Limb (tissue), 2 donors: ENCODE measurements around the gene SLC4A4.

Experiments
- DNase-seq, 2 donors: peaks; one replicate each; pipeline ENCODE4 v3.0.0-alpha.2; 2016; ENCODE audit errors: extremely low spot score in 2 of 2

SLC4A4 gene

DNA sequence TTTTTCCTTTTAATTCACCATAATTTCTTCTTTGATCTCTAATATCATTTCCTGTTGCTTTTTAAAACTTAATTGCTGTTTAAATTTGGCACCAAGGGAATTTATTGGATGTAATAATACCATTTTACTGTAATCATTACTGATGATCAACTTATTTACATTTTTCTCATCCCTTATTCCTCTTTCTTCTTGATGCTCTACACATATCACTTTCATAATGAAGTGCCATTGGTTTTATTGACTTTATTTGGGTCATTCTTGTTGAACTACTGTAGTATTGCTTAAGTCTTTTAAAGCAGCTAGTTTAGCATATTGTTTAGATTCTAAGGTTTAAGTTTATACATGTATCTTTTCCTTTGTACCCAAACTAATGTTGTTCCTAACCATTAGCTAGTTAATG, 130.7 kb downstream of the SLC4A4 start:
- DNase-seq = no peak

DNA sequence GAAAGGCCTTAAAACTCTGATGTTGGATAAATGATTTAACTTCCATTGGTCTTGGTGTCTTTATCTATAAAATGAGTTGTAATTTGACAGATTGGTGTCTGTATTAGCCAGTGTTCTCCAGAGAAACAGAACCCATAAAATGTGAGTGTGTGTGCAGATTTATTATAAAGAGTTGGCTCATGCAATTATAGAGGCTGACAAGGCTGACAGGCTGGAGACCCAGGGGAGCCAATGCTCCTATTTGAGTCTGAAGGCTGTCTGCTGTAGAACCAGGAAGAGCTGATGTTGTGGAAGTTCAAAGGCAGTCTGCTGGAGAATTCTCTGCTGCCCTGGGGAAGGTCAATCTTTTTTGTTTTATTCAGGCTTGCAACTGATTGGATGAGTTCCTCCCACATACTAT, 131.7 kb downstream of the SLC4A4 start:
- DNase-seq = no peak

DNA sequence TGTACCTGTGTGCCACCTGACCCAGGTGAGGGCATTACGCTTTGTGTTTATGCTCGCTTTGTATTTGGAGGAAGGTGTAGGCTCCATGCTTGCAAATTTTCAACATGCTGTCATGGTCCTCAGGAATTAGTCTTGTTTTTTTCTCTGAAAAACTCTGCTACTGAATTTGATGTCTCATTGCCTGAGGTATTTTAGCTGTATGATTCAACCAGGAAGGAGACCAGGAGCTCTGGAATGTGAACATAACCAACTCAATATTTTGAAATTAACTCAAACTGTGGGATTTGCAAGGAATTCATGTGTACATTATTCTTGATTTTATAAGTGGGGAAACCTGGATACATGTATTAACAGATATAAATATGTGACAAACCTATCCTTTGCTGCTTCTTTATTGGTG, 134.1 kb downstream of the SLC4A4 start:
- DNase-seq = no peak

DNA sequence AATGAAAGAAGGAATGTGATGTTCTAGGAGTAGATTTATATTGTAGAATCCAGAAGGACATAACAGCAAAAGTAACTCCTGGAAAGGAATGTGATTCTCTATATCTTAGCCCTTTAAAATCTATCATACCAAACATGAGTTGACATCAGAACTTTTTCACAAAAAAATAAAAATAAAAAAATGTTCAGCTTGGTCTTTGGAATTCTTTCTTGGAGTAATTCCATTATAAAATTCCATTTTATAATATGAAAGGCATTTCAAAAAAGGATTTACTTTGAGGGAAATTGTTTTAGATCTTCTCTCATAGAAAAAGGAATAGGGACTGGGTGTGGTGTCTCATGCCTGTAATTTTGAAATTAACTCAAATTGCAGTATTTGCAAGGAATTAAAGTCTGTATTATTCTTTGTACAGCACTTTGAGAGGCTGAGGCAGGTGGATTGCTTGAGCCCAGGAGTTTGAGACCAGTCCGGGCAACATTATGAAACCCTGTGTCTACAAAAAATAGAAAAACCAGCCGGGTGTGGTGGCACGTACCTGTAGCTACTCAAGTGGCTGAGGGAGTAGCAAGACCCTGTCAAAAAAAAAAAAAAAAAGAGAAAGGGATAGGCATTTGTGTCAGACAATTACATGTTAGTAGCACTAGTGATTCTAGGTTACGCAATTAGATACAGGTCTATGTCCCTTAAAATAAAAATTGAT, 134.9 kb downstream of the SLC4A4 start:
- DNase-seq = no peak

DNA sequence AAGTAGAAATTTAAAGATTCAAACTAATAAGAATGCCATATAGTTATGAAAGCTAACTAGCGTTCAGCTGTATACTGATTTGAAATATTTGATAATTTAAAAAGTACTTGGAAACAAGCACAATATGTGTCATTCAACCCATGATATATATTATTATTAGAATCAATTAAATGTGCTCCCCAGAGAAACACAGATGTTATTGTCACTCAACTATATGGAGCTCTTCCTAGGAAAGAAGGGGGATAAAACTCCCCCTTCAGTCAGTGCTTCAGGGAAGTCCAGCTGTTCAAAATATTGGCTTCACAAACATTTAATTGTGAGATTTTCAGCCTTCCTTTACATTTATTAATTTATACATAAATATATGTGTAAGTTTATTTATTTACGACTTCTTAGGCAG, 135.9 kb downstream of the SLC4A4 start:
- DNase-seq = peak in 1 of 2 donors; percentile 32

DNA sequence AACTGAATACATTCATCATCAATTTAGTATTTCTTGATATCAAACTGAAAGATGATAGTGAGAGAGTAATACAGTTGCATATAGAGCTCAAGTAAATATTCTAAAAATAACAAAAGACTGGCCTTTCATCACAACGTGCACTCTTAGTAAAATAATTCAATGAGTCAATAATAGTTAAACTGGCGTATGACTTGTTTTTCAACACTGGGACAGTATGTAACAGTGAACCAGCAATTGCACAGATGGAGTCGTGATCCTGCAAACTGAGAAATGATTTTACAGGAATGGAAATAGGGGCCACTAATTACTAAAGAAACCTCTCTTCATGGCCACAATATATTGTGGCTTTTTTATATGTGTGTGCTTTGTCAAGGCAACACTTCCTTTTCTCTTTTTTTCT, 137.4 kb downstream of the SLC4A4 start:
- DNase-seq = no peak

DNA sequence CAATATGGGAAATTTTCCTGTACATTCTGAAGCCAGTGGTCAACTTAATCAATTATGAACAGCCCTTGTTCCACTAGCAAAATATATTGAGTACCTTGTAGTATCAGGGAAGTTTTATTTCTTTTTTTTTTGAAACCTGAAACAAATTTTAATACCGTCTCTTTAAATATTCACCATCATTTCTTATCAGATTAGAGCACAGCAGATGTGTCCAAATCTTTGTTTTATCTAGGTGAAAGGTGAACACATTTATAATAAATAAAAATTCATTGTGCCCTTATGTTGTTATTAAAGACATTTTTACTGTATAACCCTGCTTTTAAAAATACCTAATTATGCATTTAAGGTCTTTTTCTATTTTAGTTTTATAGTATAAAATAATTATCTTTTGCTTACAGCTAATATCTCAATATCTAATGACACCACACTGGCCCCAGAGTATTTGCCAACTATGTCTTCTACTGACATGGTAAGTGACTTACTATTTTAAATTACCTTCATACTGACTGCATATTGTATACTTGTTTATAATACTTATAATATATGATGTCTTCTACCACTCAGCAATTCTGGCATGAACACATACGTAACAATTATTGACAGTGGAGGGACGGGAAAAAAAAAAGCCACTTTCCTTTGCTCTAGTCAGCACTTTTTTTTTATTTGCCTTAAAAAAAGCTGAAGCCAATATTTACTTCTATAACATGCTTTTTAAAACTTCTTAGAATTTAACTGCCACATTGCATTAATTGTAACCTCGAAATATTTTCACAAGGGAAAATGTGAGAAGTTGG, 147.9 kb downstream of the SLC4A4 start:
- DNase-seq = no peak

DNA sequence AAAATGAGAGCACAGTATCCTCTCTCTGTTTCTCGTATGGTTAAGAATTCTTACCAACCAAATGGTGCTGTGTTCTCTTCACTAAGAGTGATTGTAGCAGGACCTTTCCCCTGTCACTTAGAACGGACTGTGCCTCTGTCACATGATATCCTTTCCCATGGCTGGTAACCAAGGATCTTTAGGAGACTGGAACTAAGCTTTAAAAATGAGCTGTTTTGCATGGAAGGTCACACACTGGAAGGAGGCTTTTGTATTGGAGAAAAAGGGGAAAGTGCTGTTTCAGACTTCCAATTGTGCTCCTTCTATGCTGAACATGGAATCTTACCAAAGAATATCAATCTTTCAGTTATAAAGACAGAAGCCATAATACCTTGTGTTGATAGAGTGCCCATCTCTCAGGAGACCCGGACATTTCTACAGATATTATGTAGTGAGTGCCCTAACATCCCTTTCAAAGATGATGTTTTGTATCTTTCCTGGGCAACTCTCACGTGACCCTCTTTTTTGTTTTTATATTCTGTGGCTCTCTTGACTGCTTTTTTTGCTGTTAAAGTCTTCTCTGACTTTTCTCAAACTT, 148.6 kb downstream of the SLC4A4 start:
- no peak for DNase-seq

DNA sequence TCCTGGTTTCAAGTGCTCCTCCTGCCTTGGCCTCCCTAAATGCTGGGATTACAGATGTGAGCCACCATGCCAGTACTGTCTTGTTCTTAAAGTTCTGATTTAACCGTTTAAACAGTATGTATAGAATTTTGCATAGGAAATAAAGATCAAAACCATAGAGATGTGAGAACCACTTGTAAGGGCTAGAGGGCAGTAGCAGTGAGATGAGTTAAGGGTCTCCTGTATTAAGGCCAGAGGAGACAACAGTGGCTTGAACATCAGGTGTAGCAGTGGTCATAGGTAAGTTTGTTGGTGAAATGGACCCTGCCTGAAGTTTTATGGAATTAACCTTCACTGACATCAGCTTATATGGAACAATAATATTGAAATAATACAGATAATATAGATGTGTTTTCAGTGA, 155.7 kb downstream of the SLC4A4 start:
- no peak for DNase-seq

DNA sequence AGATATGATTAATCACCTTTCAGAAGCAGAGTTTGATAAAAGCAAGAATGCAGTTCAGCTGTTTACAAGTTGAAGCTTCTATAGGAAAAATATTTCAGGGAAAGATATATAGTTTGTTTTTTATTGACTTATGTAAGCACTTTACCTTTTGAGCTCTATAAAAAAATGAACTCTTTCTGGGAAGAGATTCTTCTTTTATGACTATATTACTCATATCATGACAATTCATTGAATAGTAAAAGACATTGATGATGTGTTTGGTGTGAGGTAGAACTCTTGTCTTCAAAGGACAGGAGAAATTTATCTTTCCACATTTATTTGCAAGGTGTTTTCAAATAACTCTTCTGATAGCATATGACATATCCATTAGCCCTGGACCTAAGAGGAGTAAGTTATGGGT, 156.6 kb downstream of the SLC4A4 start:
- DNase-seq = no peak

DNA sequence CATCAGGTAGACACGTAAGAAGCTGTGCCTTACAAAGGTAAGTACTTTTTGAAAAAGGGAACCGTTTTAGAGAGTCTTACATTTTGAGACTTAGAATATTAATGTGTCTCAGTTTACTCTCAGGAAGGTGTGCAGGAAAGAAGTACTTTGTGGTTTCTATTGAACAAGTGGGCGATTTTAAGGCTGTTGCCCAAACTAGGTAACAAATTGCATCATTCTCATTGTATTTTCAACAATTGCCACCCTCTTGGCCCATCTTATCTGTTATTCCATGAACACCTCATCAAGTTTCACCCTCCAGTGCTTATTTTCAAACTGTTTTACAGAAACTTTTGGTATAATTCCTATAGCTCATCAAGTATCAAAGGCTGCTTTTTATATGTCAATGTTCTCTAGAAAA, 158.3 kb downstream of the SLC4A4 start:
- DNase-seq = no peak

DNA sequence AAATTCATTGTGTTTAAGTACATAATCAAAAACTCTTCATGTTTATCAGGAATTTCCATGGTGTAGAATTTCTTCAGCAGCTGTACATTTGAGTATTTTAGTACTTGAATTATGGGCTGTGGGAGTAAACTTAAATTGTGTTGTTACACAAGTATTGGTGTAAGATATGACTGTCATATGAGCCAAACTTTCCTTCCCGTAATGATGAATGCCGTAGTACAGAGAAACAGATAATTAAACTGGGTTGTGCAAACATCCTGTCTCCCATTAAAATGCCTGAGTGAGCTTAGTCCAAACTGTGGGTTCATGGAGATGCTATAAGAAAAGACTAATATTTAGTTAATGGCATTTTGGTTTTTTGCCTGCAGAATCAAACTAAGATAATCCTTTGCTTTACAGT, 159.2 kb downstream of the SLC4A4 start:
- no peak for DNase-seq

DNA sequence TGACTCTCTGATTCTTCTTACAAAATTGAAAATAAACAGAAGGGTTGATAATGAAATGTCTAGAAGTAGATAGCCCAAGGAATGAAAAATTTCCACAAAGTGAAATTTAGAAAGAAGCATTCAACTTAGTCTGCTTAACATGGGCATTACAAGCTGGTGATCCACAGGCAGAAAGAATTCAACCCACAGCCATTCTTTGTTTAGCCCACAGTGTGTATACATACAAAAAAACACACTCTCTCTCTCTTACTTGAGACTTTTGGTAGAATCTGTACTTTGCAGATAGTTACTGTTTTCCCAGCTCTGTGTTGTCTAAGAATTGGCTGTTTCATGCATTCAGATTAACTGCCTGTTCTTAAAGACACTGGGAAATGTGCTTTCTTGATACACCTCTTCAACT, 159.8 kb downstream of the SLC4A4 start:
- DNase-seq = no peak

DNA sequence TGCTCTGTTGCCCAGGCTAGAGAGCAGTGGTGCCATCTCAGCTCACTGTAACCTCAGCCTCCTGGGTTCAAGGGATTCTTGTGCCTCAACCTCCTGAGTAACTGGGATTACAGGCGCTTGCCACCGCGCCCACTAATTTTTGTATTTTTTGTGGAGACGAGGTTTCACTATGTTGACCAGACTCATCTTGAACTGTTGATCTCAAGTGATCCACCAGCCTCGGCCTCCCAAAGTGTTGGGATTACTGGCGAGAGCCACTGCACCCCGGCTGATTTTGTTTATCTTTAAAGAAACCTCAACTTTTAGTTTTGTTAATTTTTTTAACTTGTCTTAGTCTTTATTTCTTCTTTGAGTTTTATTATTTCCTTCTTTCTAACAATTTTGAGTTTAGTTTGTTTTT, 163.2 kb downstream of the SLC4A4 start:
- DNase-seq = no peak

DNA sequence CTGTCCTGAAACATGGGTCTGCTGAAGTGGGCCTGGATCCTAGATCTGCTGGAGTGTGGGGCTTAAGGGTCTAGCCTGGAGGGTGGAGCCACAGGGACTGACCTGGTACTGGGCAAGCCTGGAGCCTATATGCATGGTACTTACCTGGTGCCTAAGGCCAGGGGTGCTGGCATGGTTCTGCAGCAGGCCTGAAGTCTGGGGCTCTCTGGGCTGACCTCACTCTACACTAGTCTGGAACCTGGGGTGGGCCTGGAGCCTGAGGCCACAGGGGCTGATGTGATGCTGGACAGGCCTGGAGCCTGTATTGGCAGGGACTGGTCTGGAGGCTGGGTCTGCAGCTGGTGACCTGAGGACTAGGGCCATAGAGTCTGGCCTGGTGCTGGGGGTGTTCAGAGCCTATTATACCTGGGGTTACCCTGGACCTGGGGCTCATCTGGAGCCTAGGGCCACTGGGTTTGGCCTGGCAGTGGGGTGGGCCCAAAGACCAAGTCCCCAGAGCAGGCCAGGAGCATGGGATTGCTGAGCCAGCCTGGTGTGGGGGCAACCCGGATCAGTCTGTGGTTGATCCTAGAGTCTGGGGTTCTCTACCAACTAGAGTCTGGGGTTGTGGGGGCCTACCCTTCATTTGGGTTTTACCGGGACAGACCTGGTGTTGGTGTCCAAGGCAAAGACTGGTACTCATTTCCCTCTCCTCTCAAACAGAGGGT, 179.6 kb downstream of the SLC4A4 start:
- no peak for DNase-seq

DNA sequence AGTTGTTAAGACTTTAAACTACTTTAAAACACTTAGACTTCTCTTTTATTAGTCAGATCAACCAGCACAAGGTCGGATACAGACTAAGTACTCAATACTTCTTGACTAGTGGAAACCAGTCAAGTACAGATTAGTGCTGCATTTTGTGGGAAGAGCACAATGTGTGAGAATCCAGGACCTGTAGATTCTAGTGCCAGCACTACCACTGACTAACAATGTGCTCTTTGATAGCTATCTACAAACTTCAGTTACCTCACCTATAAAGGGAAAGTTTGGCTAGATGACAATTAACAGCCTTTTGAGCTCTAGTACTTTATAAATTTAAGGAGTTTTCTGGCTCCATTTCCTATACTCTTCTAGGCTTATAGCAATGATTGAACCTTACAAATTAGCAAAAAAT, 181.5 kb downstream of the SLC4A4 start:
- no peak for DNase-seq

DNA sequence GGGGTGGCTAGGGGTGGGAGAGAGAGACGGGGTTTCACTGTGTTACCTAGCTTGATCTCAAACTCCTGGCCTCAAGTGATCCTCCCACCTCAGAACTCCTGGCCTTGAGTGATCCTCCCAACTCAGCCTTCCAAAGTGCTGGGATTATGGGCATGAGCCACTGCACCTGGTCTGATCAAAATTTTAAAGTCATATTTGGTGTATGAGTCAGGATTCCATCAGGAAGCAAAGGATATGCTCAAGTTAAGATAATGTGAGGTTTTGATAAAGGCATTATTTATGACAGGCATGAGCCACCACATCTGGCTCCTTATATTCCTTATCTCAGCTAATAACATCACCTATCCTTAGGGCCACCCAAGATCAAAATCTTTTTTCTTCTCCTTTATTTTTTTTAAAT, 182.0 kb downstream of the SLC4A4 start:
- DNase-seq = no peak

DNA sequence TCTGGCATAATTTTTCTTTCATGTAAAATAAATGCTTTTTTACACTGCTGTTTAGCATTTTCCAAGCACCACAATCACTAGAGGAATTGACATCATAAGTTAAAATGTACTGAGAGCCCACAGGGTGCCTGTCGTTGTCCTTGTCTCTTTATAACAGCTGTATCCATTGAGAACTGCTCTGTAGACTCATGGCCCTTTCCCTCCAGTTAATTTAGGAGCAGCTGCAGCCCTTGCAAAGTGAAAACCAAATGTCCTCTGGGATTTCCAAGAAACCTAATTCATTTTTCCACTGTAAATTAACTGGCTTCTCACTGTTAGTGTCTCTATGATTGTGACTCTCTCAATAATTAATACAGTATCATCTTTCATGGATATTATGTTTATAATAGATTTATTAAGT, 185.9 kb downstream of the SLC4A4 start:
- DNase-seq = peak in 1 of 2 donors; percentile 3

DNA sequence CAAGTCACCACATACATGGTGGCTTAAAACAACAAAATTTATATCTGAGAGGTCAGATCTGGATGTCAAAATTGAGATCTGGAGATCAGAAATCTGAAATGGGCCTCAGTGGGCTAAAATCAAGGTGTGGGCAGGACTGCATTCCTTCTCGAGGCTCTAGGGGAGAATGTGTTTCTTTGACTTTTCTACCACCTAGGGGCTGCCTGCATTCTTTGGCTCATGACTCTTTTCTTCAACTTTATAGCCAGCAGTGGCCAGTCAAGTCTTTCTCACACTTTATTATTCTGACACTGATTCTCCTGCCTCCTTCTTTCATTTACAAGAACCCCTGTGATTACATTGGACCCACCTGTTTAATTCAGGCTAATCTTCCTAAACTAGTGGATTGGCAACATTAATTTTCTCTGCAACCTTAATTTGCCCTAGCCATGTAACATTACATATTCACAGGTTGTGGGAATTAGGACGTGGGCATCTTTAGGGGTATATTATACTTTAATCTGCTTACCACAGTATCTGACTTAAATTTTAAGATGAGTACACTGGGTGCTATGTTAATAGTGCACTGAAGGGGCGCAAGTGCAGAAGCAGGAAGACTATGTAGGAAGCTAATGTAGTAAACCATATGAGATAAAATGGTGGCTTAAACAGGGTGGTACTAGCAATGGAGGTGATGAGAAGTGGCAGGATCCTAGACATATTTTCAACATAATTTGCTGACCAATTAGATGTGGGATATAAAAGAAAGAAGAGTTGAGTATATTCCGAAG, 188.0 kb downstream of the SLC4A4 start:
- DNase-seq = no peak

DNA sequence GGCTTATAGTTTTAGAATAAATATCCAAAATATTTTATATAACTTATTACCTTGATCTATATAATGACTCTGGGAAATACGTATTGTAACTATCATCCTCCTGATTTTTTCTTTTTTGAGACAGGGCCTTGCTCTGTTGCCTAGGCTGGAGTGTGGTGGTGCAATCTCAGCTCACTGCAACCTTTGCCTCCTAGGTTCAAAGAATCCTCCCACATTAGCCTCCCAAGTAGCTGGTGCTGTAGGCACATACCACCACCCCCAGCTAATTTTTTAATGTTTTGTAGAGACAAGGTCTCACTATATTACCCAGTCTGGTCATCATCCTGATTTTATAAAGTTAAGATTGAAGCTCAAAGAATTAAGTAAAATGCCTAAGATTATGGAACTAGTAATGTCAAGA, 193.6 kb downstream of the SLC4A4 start:
- no peak for DNase-seq

DNA sequence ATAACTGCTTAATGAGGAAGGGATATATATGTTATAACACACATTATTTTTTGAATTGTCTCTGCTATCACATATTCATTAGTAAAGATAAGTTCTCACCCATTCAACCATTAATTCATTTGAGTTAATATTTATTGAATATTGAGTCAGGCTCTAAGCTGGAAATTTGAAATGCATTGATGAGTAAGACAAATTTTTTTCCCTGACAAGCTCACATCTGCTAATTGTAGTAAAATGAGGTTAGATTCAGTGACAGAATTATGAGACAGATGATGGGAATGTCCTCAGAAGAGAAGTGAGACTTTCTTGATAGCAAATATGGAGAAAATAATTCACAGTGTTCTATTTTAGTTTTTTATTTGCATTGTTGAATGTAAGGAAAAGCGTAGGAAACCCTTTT, 194.3 kb downstream of the SLC4A4 start:
- no peak for DNase-seq
